Kidney (tissue), 14 donors: ENCODE measurements around the gene ARAP3. TPM values are rescaled to one million over a fixed set of nuclear protein-coding genes. Genes with fewer than 3 reads are reported as not detected.

Experiments
- DNase-seq, 5 donors: peaks; one replicate each; pipeline ENCODE4 v3.0.0-alpha.2; 2013 to 2020
- FAIRE-seq: peaks from 2 replicates; lab custom pipeline; 2012; peaks lifted over from hg19 to GRCh38; lab: Jason Lieb, UNC
- H3K27ac ChIP-seq, 2 donors: one replicate each; pipeline ENCODE4 v1.7.0; 2013; ENCODE audit warnings: low read depth in 2 of 2, low read length in 2 of 2, inconsistent platforms in 1 of 2
- H3K27me3 ChIP-seq: one replicate; pipeline ENCODE4 v1.7.1; 2013; ENCODE audit warnings: low read length, inconsistent platforms; ENCODE audit not compliant: control insufficient read depth, insufficient read depth
- H3K36me3 ChIP-seq, 3 donors: one replicate each; pipeline versions ENCODE4 v1.7.0 to v1.7.1; 2013; ENCODE audit warnings: low read length in 3 of 3, control low read depth in 1 of 3, inconsistent platforms in 1 of 3; ENCODE audit not compliant: insufficient read depth in 3 of 3, control insufficient read depth in 2 of 3
- H3K4me1 ChIP-seq, 3 donors: one replicate each; pipeline versions ENCODE4 v1.7.0 to v1.7.1; 2013; ENCODE audit warnings: low read length in 3 of 3, inconsistent platforms in 1 of 3, low read depth in 1 of 3; ENCODE audit not compliant: control insufficient read depth in 2 of 3, insufficient read depth in 2 of 3
- H3K4me3 ChIP-seq, 3 donors: one replicate each; pipeline versions ENCODE4 v1.7.0 to v1.8.1; 2013; ENCODE audit warnings: low read length in 3 of 3, control low read depth in 1 of 3, inconsistent platforms in 1 of 3
- H3K9ac ChIP-seq, 3 donors: one replicate each; pipeline versions ENCODE4 v1.7.0 to v1.7.1; 2013; ENCODE audit warnings: low read length in 3 of 3, control low read depth in 1 of 3, inconsistent platforms in 1 of 3
- H3K9me3 ChIP-seq, 3 donors: one replicate each; pipeline versions ENCODE4 v1.7.0 to v1.7.1; 2013; ENCODE audit warnings: low read length in 3 of 3, control low read depth in 1 of 3, inconsistent platforms in 1 of 3; ENCODE audit not compliant: control insufficient read depth in 2 of 3, insufficient read depth in 1 of 3
- CTCF ChIP-seq: IDR thresholded peaks from 3 replicates; pipeline ENCODE4 v1.5.1; 2012; ENCODE audit warnings: mild to moderate bottlenecking, moderate library complexity, borderline replicate concordance; ENCODE audit not compliant: insufficient read depth; ENCODE audit errors: extremely low read depth
- intact Hi-C: fragments of 100-400 bp; cut with DNase I; formaldehyde crosslinking; loops from one replicate; pipeline ENCODE4 v1.11.1; 2022
- polyA plus RNA-seq: library from polyadenylated mRNA; stranded (reverse); fragments of 350-450 nt; fragmentation: Illumina TruSeq; extraction: RNeasy Lipid Tissue Mini Kit (QIAGEN cat#74804); gene quantifications from one replicate; pipeline ENCODE4 v1.2.3, GENCODE V29; 2014; ENCODE audit warnings: low read depth, low replicate concordance; ENCODE audit not compliant: insufficient read depth
- total RNA-seq: library from RNA; stranded (reverse); fragmentation: NEBNext Ultra II Directional; extraction: Animal tissue kit (Norgen Biotek cat#: 25700); gene quantifications from one replicate; pipeline ENCODE4 v1.2.1, GENCODE V29; 2021
- donor health status: control.
- donor health status: control.
- donor health status: control.
- donor health status: control.
- donor health status: control.
- donor health status: DM: yes; HTN: yes; CAD: no.
- donor health status: Normal renal cell carcinoma (clear cell type).

Gene ARAP3
- total and polyA plus RNA-seq, 2 donors from 2014 or later, result 7.2 to 19.8 TPM

GRCh38 chr5:141668601-141669265 lies 13.3 kb downstream of the ARAP3 start:
- no peaks in the 10 kb centered on the region for H3K27me3 ChIP-seq

GRCh38 chr5:141665995-141666940 lies 15.8 kb downstream of the ARAP3 start:
- TF ChIP-seq CTCF, result no peak
- DNase-seq (no peak), FAIRE-seq (no peak)
- Histone ChIP-seq H3K27ac (no peak overlapping the region), H3K9me3 (no peaks in the 10 kb centered on the region), H3K4me1 (no peaks in the 10 kb centered on the region), H3K36me3 (peaks cover under 1 to 4% (median 4%) of the 10 kb centered on the region in 3 donors), H3K9ac (no peak overlapping the region), H3K27me3 (no peaks in the 10 kb centered on the region), H3K4me3 (no peak overlapping the region)
- intact Hi-C loops, result no loop called here

More at GRCh38 chr5:141668601-141669265, 13.3 kb downstream of the ARAP3 start:
- FAIRE-seq (no peak), DNase-seq (no peak)
- H3K36me3 ChIP-seq, result peaks cover 0 to 4% (median 3%) of the 10 kb centered on the region in 3 donors
- H3K9ac ChIP-seq, result no peak overlapping the region
- peaks cover 0 to 2% (median 0%) of the 10 kb centered on the region in 3 donors for H3K4me1 ChIP-seq
- intact Hi-C loops, result no loop called here
- H3K4me3 ChIP-seq, result no peak overlapping the region
- no peak for TF ChIP-seq CTCF
- H3K27ac ChIP-seq, result no peak overlapping the region
- H3K9me3 ChIP-seq, result no peaks in the 10 kb centered on the region

GRCh38 chr5:141664733-141665461 lies 17.1 kb downstream of the ARAP3 start:
- H3K27me3 ChIP-seq, result no peaks in the 10 kb centered on the region
- no peak overlapping the region for H3K4me3 ChIP-seq
- intact Hi-C loops, result no loop called here
- no peak overlapping the region for H3K27ac ChIP-seq
- no peaks in the 10 kb centered on the region for H3K4me1 ChIP-seq
- H3K9ac ChIP-seq, result no peak overlapping the region
- peak; percentile 84 for TF ChIP-seq CTCF
- peaks cover 0 to 4% (median 2%) of the 10 kb centered on the region in 3 donors for H3K36me3 ChIP-seq
- peak; percentile 77 to 89 (median 85) for DNase-seq
- no peaks in the 10 kb centered on the region for H3K9me3 ChIP-seq
- no peak for FAIRE-seq
